IPS DF 4.7 (cell line): ENCODE data around the gene CACHD1.
A peak's percentile ranks its signal among the peaks of the same experiment; 100 is the strongest.

Experiments used
- DNase-seq: peaks from one replicate; pipeline ENCODE4 v3.0.0-alpha.2; 2013; ENCODE audit warnings: low spot score; ENCODE audit errors: extremely low read depth

CACHD1 gene

GRCh38 chr1:64472805-64473204 is 2.9 kb downstream of the CACHD1 start:
- DNase-seq: peak; percentile 98

- DNase-seq: no peak
Observed at GRCh38 chr1:64473367-64473766, 3.4 kb downstream of the CACHD1 start.

GRCh38 chr1:64474133-64474532 is 4.2 kb downstream of the CACHD1 start:
- no peak for DNase-seq

DNA sequence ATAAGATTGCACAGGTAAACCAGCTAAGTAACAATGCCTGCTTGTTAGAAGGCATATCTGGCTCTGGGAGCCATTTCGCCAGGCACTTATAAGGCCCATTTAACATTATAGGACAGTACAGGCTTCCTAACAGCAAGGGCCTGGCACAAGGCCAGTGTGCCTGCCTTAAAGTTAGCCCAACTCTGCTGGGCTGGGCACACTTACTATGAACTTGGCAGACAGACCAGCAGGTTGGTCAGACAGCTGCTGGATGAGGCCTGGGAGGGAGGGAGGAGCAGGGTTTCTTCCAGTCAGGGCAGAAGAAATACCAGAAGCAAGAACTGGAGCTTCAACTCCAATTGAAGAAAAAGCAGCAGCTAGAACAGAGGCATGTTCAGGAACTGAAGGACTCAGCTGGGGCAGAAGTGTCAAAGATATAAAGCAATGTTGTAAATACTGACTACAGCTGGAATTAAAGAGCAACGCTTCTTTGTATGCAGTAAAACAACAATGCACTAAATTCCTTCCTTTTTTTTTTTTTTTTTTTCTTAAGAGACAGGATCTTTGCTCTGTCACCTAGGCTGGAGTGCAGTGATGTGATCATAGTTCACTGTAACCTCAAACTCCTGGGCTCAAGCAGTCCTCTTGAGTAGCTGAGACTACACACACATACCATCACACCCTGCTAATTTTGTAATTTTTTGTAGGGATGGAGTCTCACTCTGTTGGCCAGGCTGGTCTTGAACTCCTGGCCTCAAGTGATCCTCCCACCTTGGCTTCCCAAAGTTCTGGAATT is 4.9 kb downstream of the CACHD1 start:
- DNase-seq: no peak

GRCh38 chr1:64476251-64476952 is 6.5 kb downstream of the CACHD1 start:
- no peak for DNase-seq

GRCh38 chr1:64478594-64479470 is 8.9 kb downstream of the CACHD1 start:
- no peak for DNase-seq

GRCh38 chr1:64479874-64480273 is 9.9 kb downstream of the CACHD1 start:
- no peak for DNase-seq

- DNase-seq: no peak
Observed at GRCh38 chr1:64480999-64481772, 11.3 kb downstream of the CACHD1 start.

DNA sequence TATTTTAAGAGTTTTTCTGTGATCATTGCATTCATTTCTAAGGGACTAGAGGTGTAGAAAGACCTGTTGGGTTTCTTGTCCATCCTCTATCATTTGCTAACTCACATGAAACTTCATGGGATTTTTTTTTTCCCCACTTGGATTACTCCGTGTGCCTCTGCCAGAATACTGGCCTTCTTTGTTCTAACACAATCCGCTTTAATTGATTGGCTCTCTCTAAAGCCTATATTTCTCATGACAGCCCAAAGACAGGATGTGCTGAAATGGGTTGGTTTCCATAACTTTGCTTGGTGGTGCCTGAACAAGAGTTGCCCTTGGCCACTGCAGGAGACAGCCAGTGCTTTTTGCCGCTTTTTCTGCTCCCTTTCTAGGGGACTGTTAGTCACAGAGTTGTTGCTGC is 12.2 kb downstream of the CACHD1 start:
- DNase-seq: no peak

GRCh38 chr1:64482720-64483119 is 12.8 kb downstream of the CACHD1 start:
- no peak for DNase-seq

DNA sequence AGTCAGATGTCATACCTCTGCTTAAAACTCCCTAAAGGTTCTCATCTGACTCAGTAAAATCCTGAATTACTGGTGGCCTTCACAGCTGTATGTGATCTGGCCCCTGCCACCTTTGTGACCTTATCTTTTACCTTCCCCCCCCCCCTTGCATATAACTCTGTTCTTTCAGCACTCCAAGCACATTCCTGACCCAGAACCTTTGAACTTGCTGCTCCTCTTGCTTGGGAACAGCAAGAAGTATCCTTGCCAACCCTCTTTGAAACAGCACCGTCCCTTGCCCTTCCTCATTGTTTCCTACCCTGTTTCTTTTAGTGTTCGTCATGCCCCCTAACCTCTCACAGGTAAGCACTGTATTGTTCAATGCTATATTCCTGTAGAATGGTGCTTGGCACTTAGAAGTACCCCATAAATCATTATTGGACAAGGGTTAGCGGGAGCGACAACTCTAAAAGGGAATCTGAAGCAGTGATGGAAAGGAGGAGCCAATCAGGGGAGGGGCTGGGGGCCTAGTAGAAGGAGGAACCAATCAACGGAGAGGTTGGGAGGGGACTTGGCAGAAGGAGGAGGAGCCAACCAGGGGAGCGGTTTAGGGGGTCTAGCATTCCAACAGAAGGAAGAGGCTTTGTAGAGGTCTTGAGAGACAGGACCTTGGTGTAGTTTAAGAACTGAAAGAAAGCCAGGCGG is 13.9 kb downstream of the CACHD1 start:
- DNase-seq: no peak

GRCh38 chr1:64484651-64485050 is 14.7 kb downstream of the CACHD1 start:
- no peak for DNase-seq

- no peak for DNase-seq
Observed at GRCh38 chr1:64486193-64486592, 16.3 kb downstream of the CACHD1 start.

DNA sequence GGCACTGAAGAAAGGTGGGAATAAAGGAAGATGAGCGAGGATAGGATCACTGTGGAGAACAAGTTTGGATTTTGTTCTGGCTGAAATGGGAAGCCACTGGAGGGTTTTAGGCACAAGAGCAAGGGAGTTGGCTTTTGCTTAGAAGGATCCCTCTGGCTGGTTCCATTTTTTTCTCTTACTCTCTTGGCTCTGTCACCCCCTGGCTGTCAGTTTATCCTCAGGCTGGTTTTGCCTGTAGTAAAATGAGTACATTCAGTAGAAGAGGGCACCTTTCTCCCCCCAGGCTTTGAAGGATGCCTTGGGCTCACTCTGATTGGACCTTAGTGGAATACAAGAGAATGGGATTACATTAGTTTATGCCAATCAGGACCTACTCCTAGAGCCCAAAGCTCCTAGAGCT is 17.1 kb downstream of the CACHD1 start:
- DNase-seq: no peak

DNA sequence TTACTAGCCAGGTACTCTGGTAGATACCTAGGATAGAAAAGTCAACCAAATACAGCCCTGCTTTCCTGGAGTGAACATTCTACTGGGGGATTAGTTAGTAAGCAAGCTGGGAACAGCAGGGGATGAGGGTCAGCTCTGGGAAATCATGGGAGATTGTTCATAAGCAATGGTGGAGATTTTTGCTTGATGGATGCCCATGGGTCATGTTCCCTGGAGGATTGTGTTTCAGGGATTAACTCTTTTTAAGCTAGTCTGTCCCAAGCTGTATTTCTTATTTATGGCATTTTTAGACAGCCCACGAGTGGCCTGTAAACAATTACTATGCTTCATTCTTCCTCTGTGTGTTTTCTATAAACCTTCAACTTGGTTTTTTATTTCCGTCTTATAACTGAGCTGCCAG is 18.9 kb downstream of the CACHD1 start:
- DNase-seq: no peak

DNA sequence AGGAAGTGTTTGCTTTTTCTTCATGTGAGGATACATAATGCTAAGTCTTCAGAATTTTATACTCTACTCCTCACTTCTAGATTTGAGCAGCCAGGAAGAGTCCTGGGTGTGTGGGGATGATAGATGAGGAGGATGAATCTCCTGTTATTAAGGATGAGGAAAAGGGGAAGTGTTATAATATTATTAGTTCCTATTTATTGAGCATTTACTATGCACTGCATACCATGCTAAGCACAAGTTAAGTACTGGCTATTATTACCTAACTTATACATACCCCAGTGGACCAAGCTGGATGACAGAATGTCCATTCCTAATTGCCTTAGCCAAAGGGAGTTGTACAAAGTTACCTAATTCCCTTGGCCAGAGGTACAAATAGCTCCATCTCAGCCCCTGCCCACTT is 19.8 kb downstream of the CACHD1 start:
- no peak for DNase-seq

GRCh38 chr1:64490213-64490818 is 20.4 kb downstream of the CACHD1 start:
- no peak for DNase-seq

GRCh38 chr1:64492424-64492823 is 22.5 kb downstream of the CACHD1 start:
- DNase-seq: no peak

DNA sequence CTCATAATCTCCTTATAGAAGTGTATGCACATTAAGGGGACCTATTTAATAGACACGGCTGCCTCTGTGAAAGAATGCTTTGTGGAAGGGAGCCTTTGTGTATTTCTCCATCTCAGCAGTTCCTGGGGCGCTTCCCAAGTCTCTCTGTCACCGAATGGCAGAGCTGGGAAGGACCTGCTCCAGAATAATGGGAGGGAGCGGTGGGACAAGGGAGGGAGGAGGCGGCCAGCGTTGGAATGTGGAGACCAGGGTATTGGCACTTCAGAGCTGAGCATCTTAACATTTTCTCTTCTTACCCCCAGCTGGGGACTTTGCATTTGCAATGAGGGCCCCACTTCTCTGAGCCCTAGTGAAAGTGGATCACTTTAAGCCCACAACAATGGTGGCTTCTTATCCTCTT is 23.9 kb downstream of the CACHD1 start:
- peak; percentile 78 for DNase-seq

GRCh38 chr1:64494659-64495058 is 24.7 kb downstream of the CACHD1 start:
- DNase-seq: no peak
